HG03025 (cell line): ENCODE data around the gene KRTAP4-9.
"Not testable (repeated sequence)": the region's sequence is repeated elsewhere in the genome, so short reads cannot be mapped to it uniquely, and the experiment has no call there.

ENCODE experiments used
- ATAC-seq: cut with Tn5 transposase; IDR thresholded peaks from one replicate; pipeline ENCODE4 v1.9.1; 2021; ENCODE audit warnings: mild to moderate bottlenecking, moderate library complexity; ENCODE audit not compliant: unreplicated experiment, low FRiP score

The KRTAP4-9 gene

DNA sequence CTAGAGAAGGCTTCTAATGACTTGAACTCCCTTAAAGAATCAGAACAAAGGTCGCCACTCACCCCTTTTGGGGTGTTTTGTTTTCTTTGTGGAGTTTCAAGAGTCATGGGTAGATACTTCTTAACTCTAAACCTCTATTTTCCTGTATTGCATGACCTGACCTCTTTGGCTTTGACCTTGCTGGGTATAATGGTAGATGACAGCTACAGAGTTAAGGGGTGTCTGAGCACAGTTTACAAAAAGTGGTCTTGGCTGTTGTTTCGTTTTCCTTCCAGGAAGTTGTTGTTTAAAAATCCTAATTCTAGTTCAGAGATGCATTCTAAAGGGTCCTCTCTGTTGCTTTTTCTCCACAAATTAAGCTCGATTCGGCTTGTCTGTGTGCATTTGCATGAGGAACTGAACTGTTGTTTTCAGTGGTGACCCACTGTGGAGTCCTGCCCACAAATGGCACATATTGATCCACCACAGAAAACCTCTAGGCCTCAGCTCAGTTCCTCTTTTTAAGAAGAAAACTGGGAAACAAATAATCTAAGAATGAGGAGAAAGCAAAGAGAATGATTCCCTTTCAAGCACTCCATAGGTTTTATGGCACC lies 16.3 kb upstream of the KRTAP4-9 start:
- not testable (repeated sequence) for ATAC-seq

DNA sequence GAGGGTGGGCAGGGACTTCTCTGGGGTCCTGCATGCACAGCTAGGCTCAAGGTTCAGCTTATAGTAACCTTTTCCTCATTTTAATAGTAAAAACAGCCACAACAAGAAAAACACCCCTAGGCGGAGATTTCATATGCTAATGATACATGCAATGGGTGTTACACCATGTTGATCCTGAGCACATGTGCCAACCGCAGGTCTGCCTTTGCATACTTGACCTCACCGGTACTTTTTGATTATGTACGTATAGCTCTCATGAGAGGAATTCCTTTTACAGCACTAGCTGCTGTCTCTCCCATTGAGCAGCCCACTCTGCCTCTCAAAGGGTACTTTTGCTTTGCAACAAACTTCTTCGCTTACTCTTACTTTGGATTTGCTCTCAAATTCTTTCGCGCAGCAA lies 9.1 kb upstream of the KRTAP4-9 start:
- ATAC-seq: no peak

DNA sequence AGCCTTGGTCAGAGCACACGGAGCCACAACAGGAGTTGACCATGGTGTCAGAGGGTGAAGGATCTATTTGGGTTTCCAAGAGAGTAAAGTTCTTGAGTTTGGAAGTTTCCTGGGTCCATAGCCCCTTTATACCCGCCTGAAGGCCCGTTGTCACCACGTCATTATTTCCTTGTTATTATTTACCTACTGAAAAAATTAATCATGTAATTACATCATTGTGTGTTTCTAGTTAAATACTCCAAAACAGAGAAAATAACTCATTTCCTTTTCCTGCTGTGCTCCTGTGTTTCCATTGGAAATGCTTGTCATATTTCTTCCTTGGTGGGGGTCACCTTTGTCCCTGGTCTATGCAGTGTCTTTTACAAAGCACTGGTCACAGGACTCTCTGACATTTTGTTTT lies 7.1 kb upstream of the KRTAP4-9 start, which contains the start of gene KRTAP4-8:
Gene KRTAP4-8, minus strand, starts transcription at position 101 of the 400 bp plus-strand sequence. Its CDS starts 58 bp downstream, at position 43.
- ATAC-seq: no peak

DNA sequence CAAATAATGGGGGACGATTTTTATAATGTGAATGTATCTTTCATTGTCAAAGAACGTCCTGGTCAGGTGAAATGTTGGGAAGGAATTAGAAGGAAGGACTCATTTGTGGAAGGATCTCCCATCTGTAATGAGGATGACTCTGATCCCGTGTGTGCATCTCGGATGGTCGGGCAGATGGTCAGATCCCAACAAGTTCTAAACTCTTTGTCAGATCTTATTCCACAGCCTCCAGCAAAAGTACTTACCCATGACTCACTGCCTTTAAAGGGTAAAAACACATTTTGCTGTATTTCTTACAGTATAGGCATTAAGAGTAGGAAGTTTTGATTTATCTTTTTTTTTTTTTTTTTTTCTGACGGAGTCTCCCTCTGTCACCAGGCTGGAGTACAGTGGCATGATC lies 6.7 kb upstream of the KRTAP4-9 start:
- ATAC-seq: no peak

DNA sequence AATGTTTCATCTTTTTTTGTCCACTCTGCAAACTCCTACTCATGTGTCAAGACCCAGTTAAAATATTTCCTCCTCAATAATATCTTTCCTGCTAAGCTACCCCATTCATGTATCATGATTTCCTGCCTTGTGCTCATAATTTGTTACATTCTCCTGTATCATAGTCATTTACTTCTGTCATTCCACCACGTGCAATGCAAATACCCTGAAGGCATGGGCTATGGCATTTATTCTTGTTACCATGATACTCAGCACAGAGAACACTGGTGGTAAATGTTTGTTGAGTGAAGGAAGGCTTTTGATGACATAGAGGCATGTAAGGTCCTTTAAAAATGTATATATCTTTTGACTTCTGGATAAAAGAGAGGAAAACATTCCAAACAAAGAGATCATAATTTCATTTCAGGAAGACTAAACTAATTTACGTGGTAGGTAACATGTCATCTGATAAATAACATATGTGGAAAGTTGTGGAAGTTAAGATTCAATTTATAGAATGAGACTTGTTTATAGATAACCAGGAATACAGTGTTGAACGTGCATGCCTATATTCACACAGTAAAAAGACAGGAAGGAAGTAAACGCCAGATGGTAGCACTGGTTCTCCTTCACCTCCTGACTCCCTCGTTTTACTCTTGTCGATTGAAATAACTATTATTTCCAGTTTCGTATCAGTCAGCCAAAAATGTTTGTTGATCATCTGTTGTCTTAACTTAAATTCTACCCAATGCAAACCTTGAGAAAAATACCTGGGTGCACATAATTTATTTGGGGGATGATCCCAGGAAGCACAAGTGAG lies 5.3 kb upstream of the KRTAP4-9 start:
- ATAC-seq: not testable (repeated sequence)

DNA sequence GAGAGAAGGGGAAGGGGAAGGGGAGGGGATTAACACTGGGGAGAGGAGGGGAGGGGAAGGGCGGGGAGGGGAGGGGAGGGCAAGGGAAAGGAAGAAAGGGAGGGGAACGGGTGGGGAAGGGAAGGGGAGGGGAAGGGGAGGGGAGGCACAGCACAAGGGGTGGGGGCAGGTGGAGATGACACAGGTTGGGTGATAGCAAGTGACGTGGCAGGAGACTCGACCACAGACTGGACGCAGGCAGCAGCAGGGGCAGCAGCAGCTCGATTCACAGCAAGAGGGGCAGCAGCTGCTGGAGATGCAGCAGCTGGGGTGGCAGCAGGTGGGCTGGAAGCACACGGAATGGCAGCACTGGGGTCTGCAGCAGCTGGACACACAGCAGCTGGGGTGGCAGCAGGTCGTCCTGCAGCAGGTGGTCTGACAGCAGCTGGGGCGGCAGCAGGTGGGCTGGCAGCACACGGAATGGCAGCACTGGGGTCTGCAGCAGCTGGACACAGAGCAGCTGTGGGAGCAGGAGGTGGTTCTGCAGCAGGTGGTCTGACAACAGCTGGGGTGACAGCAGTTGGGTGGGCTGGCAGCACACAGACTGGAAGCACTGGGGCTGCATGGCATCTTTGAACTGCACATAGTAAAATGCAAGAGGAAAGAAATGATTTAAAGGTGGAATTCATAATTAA lies 3.5 kb upstream of the KRTAP4-9 start, which contains the start of gene KRTAP4-16:
Gene KRTAP4-16, minus strand, starts transcription at position 624 of the 674 bp plus-strand sequence. Its CDS starts 0 bp downstream, at position 624.
- no peak for ATAC-seq

DNA sequence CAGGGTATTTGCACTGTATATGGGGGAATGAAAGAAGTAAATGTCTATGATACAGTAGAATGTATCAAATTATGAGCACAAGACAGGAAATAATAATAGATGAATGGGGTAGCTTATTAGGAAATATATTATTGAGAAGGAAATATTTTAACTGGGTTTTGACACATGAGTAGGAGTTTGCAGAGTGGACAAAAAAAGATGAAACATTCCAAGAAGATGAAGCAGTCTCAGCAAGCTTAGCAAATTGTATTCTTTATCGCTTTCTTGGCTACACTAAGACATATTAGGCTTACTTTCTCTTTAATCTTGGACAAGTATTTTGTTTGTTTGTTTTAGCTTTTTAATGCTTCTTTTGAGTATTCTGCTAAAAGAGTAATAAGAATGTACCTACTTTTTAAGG lies 1.3 kb upstream of the KRTAP4-9 start:
- ATAC-seq: no peak

DNA sequence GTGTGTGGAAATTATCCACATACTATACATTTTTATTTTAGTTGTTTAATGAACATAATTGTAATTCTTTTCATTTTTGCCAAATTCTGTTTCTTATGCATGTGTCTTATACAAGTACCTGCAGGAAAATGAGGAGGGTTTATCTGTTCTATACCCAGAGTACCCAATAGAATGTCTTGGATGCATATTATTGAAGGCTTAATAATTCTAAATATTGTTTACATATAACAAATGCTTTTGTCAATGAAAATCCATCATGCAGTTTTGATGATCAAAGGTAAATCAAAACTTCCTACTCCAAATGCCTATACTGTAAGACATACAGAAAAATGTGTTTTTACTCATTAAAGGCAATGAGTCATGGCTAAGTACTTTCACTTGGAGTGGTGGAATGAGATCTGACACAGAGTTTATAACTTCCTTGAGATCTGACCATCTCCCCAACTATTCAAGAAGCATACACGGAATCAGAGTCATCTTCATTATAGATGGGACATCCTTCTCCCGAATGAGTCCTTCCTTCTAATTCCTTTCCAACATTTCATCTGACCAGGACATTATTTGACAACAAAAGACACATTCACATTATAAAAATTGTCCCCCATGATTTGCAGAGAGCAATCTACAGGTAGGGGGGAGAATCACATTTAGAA lies 677 bp upstream of the KRTAP4-9 start:
- not testable (repeated sequence) for ATAC-seq

DNA sequence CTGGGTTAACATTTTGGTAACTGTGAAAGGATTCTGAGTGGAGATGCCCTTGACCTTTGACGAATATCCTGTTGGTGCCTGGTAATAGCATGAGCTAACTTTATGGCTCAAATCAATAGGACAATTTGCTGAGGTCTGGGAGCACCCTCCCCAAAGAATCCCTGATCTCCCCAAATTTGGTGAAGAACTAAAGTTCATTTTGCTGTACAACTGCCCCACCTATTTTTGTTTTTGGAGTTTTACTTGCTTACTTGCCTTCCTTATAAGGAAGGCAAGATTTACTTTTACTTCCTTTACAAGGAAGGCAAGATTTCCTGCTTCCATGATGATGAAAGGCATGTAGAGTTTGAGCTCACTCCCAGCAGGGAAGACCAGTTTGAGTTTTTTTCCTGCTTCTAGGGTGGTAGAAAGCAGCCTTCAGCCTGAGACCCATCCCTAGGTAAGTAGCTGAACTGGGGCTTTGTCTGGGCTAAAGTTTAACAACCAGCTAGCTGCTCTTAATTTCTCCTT lies 2.8 kb downstream of the KRTAP4-9 start:
- no peak for ATAC-seq

DNA sequence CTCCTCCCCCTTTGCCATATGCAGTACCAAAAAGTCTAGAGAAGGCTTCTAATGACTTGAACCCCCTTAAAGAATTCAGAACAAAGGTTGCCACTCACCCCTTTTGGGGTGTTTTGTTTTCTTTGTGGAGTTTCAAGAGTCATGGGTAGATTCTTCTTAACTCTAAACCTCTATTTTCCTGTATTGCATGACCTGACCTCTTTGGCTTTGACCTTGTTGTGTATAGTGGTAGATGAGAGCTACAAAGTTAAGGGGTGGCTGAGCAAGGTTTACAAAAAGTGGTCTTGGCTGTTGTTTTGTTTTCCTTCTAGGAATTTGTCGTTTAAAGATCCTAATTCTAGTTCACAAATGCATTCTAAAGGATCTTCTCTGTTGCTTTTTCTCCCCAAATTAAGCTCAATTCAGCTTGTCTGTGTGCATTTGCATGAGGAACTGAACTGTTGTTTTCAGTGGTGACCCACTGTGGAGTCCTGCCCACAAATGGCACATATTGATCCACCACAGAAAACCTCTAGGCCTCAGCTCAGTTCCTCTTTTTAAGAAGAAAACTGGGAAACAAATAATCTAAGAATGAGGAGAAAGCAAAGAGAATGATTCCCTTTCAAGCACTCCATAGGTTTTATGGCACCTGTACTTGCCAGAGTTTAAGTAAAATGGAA lies 3.7 kb downstream of the KRTAP4-9 start:
- ATAC-seq: not testable (repeated sequence)

DNA sequence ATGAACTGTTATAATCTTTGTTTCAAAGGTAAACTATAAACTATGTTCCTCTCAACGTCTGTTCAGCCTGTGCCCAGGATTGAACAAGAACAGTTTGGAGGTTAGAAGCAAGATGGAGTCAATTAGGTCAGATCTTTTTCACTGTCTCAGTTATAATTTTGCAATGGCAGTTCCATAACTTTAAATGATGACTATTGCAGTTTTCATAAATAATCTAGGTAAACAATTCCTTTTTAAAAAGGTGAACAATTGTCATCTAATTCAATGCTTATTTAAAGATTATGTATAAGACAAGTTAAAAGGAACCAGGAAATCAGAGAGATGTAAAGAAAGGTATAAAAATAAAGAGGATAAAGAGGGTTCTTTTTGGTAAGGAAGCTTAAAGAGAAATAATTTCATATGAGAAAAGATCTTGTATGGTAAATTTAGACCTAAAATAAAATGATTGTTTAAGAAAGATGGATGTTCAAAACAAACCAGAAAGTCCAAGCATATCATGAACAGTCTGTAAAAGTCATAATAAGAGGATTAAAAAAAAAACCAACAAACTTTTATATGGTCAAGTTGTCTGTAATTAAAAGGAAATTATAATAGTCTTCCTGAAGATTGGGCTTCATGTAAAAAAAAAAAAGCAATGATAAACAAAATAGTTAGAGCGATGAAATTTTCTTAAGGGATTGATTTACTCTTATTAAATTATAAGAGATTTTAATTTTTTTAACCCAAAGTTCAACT lies 6.1 kb downstream of the KRTAP4-9 start:
- no peak for ATAC-seq

DNA sequence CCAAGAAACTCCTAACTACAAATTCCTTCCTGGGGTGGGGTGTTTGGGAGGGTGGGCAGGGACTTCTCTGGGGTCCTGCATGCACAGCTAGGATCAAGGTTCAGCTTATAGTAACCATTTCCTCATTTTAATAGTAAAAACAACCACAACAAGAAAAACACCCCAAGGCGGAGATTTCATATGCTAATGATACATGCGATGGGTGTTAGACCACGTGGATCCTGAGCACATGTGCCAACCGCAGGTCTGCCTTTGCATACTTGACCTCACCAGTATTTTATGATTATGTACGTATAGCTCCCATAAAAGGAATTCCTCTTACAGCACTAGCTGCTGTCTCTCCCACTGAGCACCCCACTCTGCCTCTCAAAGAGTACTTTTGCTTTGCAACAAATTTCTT lies 11.1 kb downstream of the KRTAP4-9 start:
- no peak for ATAC-seq

DNA sequence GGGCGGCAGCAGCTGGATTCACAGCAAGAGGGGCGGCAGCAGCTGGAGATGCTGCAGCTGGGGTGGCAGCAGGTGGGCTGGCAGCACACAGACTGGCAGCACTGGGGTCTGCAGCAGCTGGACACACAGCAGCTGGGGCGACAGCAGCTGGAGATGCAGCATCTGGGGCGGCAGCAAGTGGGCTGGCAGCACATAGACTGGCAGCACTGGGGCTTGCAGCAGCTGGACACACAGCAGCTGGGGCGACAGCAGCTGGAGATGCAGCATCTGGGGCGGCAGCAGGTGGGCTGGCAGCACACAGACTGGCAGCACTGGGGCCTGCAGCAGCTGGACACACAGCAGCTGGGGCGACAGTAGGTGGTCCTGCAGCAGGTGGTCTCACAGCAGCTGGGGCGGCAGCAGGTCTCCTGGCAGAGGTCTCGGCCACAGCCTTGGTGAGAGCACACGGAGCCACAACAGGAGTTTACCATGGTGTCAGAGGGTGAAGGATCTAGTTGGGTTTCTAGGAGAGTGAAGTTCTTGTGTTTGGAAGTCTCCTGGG lies 12.7 kb downstream of the KRTAP4-9 start, which contains the start of gene KRTAP4-11:
Gene KRTAP4-11, minus strand, starts transcription at position 528 of the 541 bp plus-strand sequence. Its CDS starts 58 bp downstream, at position 470.
- ATAC-seq: not testable (repeated sequence)

DNA sequence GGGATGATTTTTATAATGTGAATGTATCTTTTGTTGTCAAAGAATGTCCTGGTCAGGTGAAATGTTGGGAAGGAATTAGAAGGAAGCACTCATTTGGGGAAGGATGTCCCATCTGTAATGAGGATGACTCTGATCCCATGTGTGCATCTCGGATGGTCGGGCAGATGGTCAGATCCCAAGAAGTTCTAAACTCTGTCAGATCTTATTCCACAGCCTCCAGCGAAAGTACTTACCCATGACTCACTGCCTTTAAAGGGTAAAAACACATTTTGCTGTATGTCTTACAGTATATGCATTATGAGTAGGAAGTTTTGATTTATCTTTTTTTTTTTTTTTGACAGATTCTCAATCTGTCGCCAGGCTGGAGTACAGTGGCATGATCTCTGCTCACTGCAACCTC lies 13.5 kb downstream of the KRTAP4-9 start:
- ATAC-seq: no peak

DNA sequence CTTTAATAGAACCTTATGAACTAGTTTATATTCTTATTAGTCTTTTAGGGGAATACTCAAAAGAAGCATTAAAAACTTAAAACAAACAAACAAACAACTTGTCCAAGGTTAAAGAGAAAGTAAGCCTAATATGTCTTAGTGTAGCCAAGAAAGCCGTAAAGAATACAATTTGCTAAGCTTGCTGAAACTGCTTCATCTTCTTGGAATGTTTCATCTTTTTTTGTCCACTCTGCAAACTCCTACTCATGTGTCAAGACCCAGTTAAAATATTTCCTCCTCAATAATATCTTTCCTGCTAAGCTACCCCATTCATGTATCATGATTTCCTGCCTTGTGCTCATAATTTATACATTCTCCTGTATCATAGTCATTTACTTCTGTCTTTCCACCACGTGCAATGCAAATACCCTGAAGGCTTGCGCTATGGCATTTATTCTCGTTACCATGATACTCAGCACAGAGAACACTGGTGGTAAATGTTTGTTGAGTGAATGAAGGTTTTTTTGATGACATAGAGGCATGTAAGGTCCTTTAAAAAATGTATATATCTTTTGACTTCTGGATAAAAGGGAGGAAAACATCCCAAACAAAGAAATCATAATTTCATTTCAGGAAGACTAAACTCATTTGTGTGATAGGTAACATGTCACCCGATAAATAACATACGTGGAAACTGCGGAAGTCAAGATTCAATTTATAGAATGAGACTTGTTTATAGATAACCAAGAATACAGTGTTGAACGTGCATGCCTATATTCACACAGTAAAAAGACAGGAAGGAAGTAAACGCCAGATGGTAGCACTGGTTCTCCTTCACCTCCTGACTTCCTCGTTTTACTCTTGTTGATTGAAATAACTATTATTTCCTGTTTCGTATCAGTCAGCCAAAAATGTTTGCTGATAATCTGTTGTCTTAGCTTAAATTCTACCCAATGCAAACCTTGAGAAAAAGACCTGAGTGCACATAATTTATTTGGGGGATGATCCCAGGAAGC lies 14.8 kb downstream of the KRTAP4-9 start:
- not testable (repeated sequence) for ATAC-seq

DNA sequence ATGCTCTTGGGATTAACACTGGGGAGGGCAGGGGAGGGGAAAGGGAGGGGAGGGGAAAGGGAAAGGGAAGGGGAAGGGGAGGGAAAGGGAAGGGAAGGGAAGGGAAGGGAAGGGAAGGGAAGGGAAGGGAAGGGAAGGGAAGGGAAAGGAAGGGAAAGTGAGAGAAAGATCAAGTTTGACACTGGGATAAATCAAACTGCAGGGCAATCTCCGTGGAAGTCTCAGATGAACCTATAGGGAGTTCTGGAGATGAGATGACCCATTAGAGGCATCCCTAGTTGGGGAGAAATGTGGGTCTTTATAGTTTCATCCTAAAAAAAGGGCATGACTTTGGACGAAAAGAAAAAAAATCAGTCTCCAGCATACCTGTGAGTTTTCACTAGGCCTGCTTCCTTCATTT lies 16.6 kb downstream of the KRTAP4-9 start:
- ATAC-seq: no peak

DNA sequence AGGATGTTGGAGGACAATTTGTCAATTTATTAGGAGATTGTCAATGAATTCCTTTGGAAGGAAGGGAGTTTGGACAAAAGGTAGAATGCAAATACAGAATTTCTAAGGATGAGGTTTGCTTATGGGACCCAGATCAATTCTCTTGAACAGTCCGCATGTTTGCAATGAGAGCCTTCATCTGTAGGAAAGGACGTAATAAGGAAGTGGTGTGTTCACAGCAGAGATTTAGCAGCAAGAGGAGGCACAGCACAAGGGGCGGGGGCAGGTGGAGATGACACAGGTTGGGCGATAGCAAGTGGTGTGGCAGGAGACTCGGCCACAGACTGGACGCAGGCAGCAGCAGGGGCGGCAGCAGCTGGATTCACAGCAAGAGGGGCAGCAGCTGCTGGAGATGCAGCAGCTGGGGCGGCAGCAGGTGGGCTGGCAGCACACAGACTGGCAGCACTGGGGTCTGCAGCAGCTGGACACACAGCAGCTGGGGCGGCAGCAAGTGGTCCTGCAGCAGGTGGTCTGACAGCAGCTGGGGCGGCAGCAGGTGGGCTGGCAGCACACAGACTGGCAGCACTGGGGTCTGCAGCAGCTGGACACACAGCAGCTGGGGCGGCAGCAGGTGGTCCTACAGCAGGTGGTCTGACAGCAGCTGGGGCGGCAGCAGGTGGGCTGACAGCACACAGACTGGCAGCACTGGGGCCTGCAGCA lies 18.3 kb downstream of the KRTAP4-9 start:
- ATAC-seq: not testable (repeated sequence)
